BLaER1 (cell line): Measurements from ENCODE around the gene KRTCAP2.
"Not testable (repeated sequence)": the region's sequence is repeated elsewhere in the genome, so short reads cannot be mapped to it uniquely, and the experiment has no call there.

Experiments used
- H3K27ac ChIP-seq: shearing (Covaris generic); formaldehyde crosslinking; 2 replicates; pipeline ENCODE4 v1.8.1; 2022
- H3K27me3 ChIP-seq: shearing (Covaris generic); formaldehyde crosslinking; 2 replicates; pipeline ENCODE4 v1.8.1; 2022
- H3K36me3 ChIP-seq: shearing (Covaris generic); formaldehyde crosslinking; 2 replicates; pipeline ENCODE4 v1.8.1; 2022
- H3K4me1 ChIP-seq: shearing (Covaris generic); formaldehyde crosslinking; 2 replicates; pipeline ENCODE4 v1.8.1; 2022
- H3K4me2 ChIP-seq: shearing (Covaris generic); formaldehyde crosslinking; 2 replicates; pipeline ENCODE4 v1.8.1; 2022
- H3K4me3 ChIP-seq: shearing (Covaris generic); formaldehyde crosslinking; 2 replicates; pipeline ENCODE4 v1.8.1; 2022
- H3K9ac ChIP-seq: shearing (Covaris generic); formaldehyde crosslinking; 2 replicates; pipeline ENCODE4 v1.8.1; 2022
- H3K9me3 ChIP-seq: shearing (Covaris generic); formaldehyde crosslinking; 2 replicates; pipeline ENCODE4 v1.8.1; 2022
- H4K20me1 ChIP-seq: shearing (Covaris generic); formaldehyde crosslinking; 2 replicates; pipeline ENCODE4 v1.8.1; 2022
- Cebpa-rat ChIP-seq: shearing (Covaris generic); IDR thresholded peaks from 2 replicates; pipeline ENCODE4 v1.8.1; 2022

The KRTCAP2 gene

DNA sequence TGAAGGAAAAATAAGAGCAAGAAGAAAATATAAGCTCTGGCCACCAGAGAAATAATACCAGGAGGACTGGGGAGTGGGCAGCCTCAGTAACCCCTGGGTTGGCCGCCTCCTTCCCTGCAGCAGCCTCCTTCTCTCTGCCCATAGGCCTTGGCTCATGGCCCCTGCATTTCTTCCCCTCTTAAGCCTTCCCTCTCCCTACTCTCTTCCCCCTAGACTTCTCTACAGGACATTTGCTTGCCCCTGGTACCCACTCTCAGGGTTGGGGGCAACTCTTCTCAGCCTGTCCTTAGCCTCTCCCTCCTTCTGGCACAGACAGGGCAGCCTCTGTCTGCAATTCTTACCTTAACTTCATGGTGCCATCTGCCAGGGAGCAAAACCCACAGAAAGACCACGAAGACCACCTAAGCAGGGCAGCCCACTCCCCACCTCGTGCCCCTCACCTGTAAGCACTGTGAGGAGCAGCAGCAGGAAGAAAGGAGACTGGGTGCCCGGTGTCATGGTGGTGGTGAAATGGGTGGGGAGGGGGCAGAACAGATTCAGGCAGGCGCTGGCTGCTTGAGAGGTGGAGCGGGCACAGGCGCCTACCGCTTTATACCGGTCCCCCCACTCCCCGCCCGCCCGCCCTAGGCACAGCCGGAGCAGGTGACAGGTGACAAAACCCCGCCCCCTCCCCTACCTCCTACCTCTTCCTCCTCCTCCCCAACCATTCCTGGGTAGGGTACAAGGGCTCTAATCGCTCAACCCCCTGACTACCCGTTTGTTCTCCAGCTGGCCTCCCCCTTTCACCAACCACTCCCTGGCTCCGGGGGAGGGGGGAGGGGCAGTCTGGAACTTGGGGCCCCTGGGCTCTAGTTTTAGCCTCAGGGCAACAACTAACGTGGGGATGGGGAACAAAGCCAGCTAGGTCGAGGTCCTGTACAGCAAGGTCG lies 19.5 kb upstream of the KRTCAP2 start:
- Histone ChIP-seq H3K9me3 (no peaks in the 10 kb centered on the region), H3K27me3 (no peaks in the 10 kb centered on the region), H3K27ac (peak overlapping the region; percentile 82), H3K36me3 (peaks cover 15% of the 10 kb centered on the region), H3K4me2 (peak overlapping the region; percentile 99), H3K4me3 (peak overlapping the region; percentile 63), H4K20me1 (no peaks in the 10 kb centered on the region), H3K4me1 (peaks cover 40% of the 10 kb centered on the region), H3K9ac (peak overlapping the region; percentile 75)
- TF ChIP-seq Cebpa-rat: no peak

DNA sequence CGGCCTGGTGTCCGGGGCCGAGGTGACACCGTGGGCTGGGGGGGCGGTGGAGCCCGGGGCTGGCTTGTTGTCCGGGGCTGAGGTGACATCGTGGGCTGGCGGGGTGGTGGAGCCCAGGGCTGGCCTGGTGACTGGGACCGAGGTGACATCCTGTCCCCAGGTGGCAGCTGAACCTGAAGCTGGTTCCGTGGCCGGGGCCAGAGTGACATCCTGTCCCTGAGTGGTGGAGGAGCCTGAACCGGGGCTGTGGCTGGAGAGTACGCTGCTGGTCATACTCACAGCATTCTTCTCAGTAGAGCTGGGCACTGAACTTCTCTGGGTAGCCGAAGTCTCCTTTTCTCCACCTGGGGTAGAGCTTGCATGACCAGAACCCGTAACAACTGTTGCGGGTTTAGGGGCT lies 18.8 kb upstream of the KRTCAP2 start:
- TF ChIP-seq Cebpa-rat: no peak
- Histone ChIP-seq H3K36me3 (peaks cover 8% of the 10 kb centered on the region), H3K9ac (no peak overlapping the region), H4K20me1 (no peaks in the 10 kb centered on the region), H3K4me3 (no peak overlapping the region), H3K27me3 (no peaks in the 10 kb centered on the region), H3K4me2 (peak overlapping the region; percentile 99), H3K4me1 (peaks cover 47% of the 10 kb centered on the region), H3K27ac (peak overlapping the region; percentile 58), H3K9me3 (no peaks in the 10 kb centered on the region)

DNA sequence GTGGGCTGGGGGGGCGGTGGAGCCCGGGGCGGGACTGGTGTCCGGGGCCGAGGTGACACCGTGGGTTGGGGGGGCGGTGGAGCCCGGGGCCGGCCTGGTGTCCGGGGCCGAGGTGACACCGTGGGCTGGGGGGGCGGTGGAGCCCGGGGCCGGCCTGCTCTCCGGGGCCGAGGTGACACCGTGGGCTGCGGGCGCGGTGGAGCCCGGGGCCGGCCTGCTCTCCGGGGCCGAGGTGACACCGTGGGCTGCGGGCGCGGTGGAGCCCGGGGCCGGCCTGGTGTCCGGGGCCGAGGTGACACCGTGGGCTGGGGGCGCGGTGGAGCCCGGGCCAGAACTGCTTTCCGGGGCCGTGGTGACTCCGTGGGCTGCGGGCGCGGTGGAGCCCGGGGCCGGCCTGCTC lies 16.8 kb upstream of the KRTCAP2 start:
- H3K4me2 ChIP-seq, H3K4me3 ChIP-seq, H3K9me3 ChIP-seq, H3K27me3 ChIP-seq, H3K27ac ChIP-seq, H3K9ac ChIP-seq, H4K20me1 ChIP-seq, H3K36me3 ChIP-seq: not testable (repeated sequence)
- peaks cover 55% of the 10 kb centered on the region for H3K4me1 ChIP-seq

DNA sequence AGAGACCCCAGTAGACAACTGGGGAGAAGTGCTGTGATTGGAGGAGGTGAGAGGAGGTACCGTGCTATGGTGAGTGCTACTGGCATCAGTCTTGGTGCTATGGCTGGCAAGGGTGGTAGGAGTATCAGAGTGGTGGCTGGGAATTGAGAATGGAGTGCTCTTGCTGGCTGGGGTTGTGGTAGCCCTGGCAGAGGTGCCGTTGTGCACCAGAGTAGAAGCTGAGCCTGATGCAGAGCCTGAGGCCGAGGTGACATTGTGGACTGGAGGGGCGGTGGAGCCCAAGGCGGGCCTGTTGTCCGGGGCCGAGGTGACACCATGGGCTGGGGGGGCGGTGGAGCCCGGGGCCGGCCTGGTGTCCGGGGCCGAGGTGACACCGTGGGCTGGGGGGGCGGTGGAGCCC lies 15.2 kb upstream of the KRTCAP2 start:
- 0 out of 2 replicates have a peak, but pooled peaks cover 11% of the 10 kb centered on the region for H4K20me1 ChIP-seq
- H3K27me3 ChIP-seq: no peaks in the 10 kb centered on the region
- H3K4me1 ChIP-seq: peaks cover 60% of the 10 kb centered on the region
- no peak overlapping the region for H3K27ac ChIP-seq
- no peak overlapping the region for H3K4me2 ChIP-seq
- peaks cover 10% of the 10 kb centered on the region; the same call in 1 of the 2 replicates for H3K36me3 ChIP-seq
- no peaks in the 10 kb centered on the region for H3K9me3 ChIP-seq
- no peak for TF ChIP-seq Cebpa-rat
- H3K4me3 ChIP-seq: no peak overlapping the region
- no peak overlapping the region for H3K9ac ChIP-seq

DNA sequence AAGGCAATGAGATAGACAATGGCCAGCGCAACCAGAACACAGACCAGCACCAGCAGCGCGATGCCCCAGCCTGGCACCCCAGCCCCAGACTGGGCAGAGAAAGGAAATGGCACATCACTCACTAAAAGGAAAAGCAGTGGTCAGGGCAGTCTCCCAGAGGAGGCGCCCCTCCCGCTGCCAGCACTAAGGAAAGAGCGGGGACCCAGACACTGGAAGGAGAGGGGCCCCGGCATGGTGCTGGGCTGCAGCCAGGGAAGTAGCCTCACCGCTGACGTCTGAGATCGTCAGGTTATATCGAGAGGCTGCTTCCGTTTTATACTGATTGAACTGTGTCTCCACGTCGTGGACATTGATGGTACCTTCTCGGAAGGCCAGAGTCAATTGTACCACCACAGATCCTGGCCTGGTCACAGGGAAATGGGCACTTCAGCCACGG lies 14.4 kb upstream of the KRTCAP2 start:
- TF ChIP-seq Cebpa-rat: no peak
- Histone ChIP-seq H3K27ac (peak overlapping the region; percentile 59; the same call in 1 of the 2 replicates), H4K20me1 (0 out of 2 replicates have a peak, but pooled peaks cover 11% of the 10 kb centered on the region), H3K4me2 (peak overlapping the region; percentile 98), H3K27me3 (no peaks in the 10 kb centered on the region), H3K36me3 (peaks cover 11% of the 10 kb centered on the region), H3K4me3 (no peak overlapping the region), H3K9me3 (no peaks in the 10 kb centered on the region), H3K4me1 (peaks cover 60% of the 10 kb centered on the region), H3K9ac (peak overlapping the region; percentile 73)

DNA sequence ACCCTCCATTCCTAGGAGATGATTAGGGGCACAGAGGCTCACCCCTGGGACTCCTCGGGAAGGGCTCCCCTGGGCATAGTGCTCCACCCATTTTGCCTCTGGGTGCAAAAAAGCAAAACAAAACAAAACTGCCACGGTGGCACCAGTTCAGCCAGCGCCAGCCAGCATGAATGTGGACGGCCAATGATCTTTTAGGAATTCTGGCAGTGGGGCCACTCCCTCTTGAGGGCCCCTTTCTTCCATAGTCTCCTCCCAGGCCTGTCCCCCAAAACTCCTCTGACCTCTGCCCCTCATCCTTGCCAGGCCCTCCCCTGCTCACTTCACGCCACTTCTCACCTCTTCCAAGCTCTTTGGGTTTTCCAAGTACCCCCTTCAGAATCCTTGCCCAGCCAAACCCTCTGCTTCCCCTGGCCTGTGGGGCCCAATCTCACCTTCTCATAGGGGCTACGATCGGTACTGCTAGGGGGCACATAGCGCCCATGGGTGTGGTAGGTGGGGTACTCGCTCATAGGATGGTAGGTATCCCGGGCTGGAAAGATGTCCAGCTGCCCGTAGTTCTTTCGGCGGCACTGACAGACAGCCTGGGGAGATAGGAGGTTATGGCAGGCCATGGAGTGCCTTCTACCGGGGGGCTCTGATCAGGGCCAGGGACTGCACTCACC lies 13.8 kb upstream of the KRTCAP2 start:
- peaks cover 16% of the 10 kb centered on the region for H3K36me3 ChIP-seq
- TF ChIP-seq Cebpa-rat: no peak
- H3K4me3 ChIP-seq: no peak overlapping the region
- H3K27ac ChIP-seq: peak overlapping the region; percentile 59
- H3K27me3 ChIP-seq: no peaks in the 10 kb centered on the region
- H3K9me3 ChIP-seq: no peaks in the 10 kb centered on the region
- peak overlapping the region; percentile 73 for H3K9ac ChIP-seq
- 0 out of 2 replicates have a peak, but pooled peaks cover 11% of the 10 kb centered on the region for H4K20me1 ChIP-seq
- H3K4me1 ChIP-seq: peaks cover 58% of the 10 kb centered on the region
- H3K4me2 ChIP-seq: peak overlapping the region; percentile 98

DNA sequence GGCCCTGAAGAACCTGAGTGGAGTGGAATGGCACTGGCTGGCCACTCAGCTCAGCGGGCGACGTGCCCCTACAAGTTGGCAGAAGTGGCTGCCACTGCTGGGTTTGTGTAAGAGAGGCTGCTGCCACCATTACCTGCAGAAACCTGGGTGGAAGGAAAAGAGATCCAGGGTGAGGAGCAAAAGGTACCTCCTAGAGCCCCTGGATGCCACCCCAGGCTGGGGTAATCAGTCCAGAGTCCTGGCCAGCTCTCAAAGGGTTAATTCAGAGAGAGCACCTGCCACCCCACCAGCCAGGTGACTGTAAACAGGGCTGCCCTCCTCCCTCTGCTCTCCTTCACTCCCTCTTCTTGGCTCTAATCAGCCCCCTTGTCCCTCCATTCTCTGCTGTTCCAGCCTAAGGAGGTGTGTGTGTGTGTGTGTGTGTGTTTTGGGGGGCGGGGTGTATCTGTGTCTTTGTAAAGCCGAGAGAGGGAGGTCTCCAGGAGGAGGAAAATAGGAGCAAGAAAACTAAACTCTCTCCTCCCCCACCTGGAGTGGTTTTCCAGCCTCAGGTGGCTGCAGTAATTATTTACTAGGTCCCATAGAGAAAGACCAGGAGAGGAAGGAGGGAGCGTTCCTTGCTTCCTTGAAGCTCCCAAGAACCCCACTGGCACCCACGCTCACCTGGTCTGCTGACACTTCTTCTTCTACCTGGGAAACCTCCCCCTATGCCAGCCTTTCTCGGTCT lies 13.1 kb upstream of the KRTCAP2 start:
- H3K4me3 ChIP-seq: no peak overlapping the region

DNA sequence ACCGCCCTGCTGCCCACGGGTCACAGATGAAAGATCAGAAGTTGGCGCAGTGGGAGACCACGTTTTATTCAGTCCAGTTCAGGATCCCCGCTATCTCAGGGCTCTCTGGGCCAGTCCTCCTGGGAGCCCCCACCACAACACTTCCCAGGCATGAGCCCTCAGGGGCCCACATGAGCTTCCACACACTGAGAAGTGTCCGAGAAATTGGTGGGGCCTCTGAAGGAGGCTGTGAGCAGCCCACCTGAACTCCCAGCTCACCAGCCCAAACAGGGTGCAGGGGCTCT lies 12.6 kb upstream of the KRTCAP2 start:
- no peaks in the 10 kb centered on the region for H3K9me3 ChIP-seq
- no peak for TF ChIP-seq Cebpa-rat

More for the DNA sequence above, 13.1 kb upstream of the KRTCAP2 start:
- H3K27me3 ChIP-seq: no peaks in the 10 kb centered on the region
- H3K9me3 ChIP-seq: no peaks in the 10 kb centered on the region
- peak overlapping the region; percentile 86 for H3K27ac ChIP-seq
- H3K36me3 ChIP-seq: peaks cover 23% of the 10 kb centered on the region
- 0 out of 2 replicates have a peak, but pooled peaks cover 11% of the 10 kb centered on the region for H4K20me1 ChIP-seq
- H3K4me2 ChIP-seq: peak overlapping the region; percentile 98
- H3K4me1 ChIP-seq: peaks cover 57% of the 10 kb centered on the region
- no peak for TF ChIP-seq Cebpa-rat
- peak overlapping the region; percentile 73 for H3K9ac ChIP-seq

More for the DNA sequence above, 12.6 kb upstream of the KRTCAP2 start:
- peaks cover 57% of the 10 kb centered on the region for H3K4me1 ChIP-seq
- H3K4me3 ChIP-seq: no peak overlapping the region
- peaks cover 28% of the 10 kb centered on the region for H3K36me3 ChIP-seq
- 0 out of 2 replicates have a peak, but pooled peaks cover 11% of the 10 kb centered on the region for H4K20me1 ChIP-seq
- H3K27me3 ChIP-seq: no peaks in the 10 kb centered on the region
- peak overlapping the region; percentile 73; the same call in 1 of the 2 replicates for H3K9ac ChIP-seq
- peak overlapping the region; percentile 86 for H3K27ac ChIP-seq
- H3K4me2 ChIP-seq: peak overlapping the region; percentile 98
